B cell (primary cell): Measurements from ENCODE around the gene GPATCH3.

Experiments used
- CTCF ChIP-seq: fragments of 200-600 bp; IDR thresholded peaks from one replicate; pipeline ENCODE4 v1.8.0; 2022; ENCODE audit warnings: antibody characterized with exemption, mild to moderate bottlenecking
- EZH2 ChIP-seq: IDR thresholded peaks from 2 replicates; pipeline ENCODE4 v1.6.1; 2012; ENCODE audit warnings: borderline replicate concordance, low read depth, mild to moderate bottlenecking, moderate library complexity, low read length; ENCODE audit not compliant: insufficient read depth, poor library complexity, severe bottlenecking

- no peak for TF ChIP-seq EZH2
- no peak for TF ChIP-seq CTCF
Observed at GRCh38 chr1:26855636-26856035, 44.6 kb downstream of the GPATCH3 start.
